CD4-positive, alpha-beta T cell (primary cell): ENCODE data around the gene SKIDA1. TPM values are rescaled to one million over a fixed set of nuclear protein-coding genes. Genes with fewer than 3 reads are reported as not detected.

ENCODE experiments used
- ATAC-seq: fragments of 200-7000 bp; cut with Tn5 transposase; one replicate; pipeline ENCODE4 v1.10.0; 2022; ENCODE audit warnings: mild to moderate bottlenecking; ENCODE audit not compliant: poor library complexity
- CTCF ChIA-PET: fragments of 350-600 bp; sonication (Branson Sonifier 250); formaldehyde crosslinking; loops from one replicate; lab custom pipeline; 2021; ENCODE audit warnings: antibody characterized with exemption, inconsistent platforms; lab: Charles Lee
- POLR2A ChIA-PET: fragments of 350-600 bp; sonication (Branson Sonifier 250); formaldehyde crosslinking; loops from one replicate; lab custom pipeline; 2021; ENCODE audit warnings: antibody characterized with exemption, inconsistent platforms; lab: Charles Lee
- DNase-seq, 14 experiments: peaks; one replicate each; pipeline ENCODE4 v3.0.0-alpha.2; 2013 to 2020; ENCODE audit warnings: mixed read lengths in 2 of 14
- H3K27ac ChIP-seq, 2 donors: one replicate each; pipeline versions ENCODE4 v1.5.1 to v1.7.0; 2013; ENCODE audit warnings: low read length in 2 of 2, low read depth in 1 of 2, mild to moderate bottlenecking in 1 of 2
- H3K27me3 ChIP-seq, 2 experiments: 1 replicate in 1 of 2; 2 replicates in 1 of 2; pipeline versions ENCODE4 v1.6.1 to v1.7.0; 2013; ENCODE audit warnings: low read length in 2 of 2, control low read depth in 1 of 2, mild to moderate bottlenecking in 1 of 2, moderate library complexity in 1 of 2; ENCODE audit not compliant: insufficient read depth in 2 of 2, control insufficient read depth in 1 of 2
- H3K36me3 ChIP-seq: one replicate; pipeline ENCODE4 v1.6.1; 2013; ENCODE audit warnings: low read length, control low read depth; ENCODE audit not compliant: insufficient read depth
- H3K4me1 ChIP-seq: one replicate; pipeline ENCODE4 v1.6.1; 2013; ENCODE audit warnings: low read length, control low read depth; ENCODE audit not compliant: insufficient read depth
- H3K4me3 ChIP-seq: one replicate; pipeline ENCODE4 v1.5.1; 2013; ENCODE audit warnings: mild to moderate bottlenecking, low read length, moderate library complexity
- H3K9me3 ChIP-seq, 2 experiments: 1 replicate in 1 of 2; 2 replicates in 1 of 2; pipeline versions ENCODE4 v1.6.1 to v1.7.0; 2013; ENCODE audit warnings: low read length in 2 of 2, mild to moderate bottlenecking in 2 of 2, control low read depth in 1 of 2, moderate library complexity in 1 of 2; ENCODE audit not compliant: control insufficient read depth in 1 of 2, insufficient read depth in 1 of 2
- H3K27ac Mint-ChIP-seq: one replicate; pipeline ENCODE4 v1.8.0; 2020; ENCODE audit warnings: mixed read lengths
- H3K27me3 Mint-ChIP-seq: one replicate; pipeline ENCODE4 v1.8.0; 2021; ENCODE audit warnings: mixed read lengths
- H3K36me3 Mint-ChIP-seq: one replicate; pipeline ENCODE4 v1.8.0; 2021; ENCODE audit warnings: low read depth, mixed read lengths
- H3K4me1 Mint-ChIP-seq: one replicate; pipeline ENCODE4 v1.8.0; 2021; ENCODE audit warnings: low read depth, mixed read lengths
- H3K4me3 Mint-ChIP-seq: one replicate; pipeline ENCODE4 v1.8.0; 2020; ENCODE audit warnings: mild to moderate bottlenecking, mixed read lengths
- H3K9me3 Mint-ChIP-seq: one replicate; pipeline ENCODE4 v1.8.0; 2020; ENCODE audit warnings: mixed read lengths
- CTCF ChIP-seq: fragments of 200-600 bp; IDR thresholded peaks from one replicate; pipeline ENCODE4 v1.8.0; 2022; ENCODE audit warnings: antibody characterized with exemption, mild to moderate bottlenecking
- intact Hi-C, 2 experiments: fragments of 100-400 bp; cut with DNase I in 1 of 2; cut with micrococcal nuclease in 1 of 2; formaldehyde crosslinking; loops; one replicate each; pipeline versions ENCODE4 v1.15.1 to v1.9.0; 2023 to 2025; cut with DNase I, micrococcal nuclease
- total RNA-seq, 174 experiments: library from RNA in 2 of 174; stranded (reverse) in 2 of 174; gene quantifications; one replicate each; pipeline ENCODE4 v1.2.3 and lab custom pipeline; 2021 to 2026

Gene SKIDA1
- total RNA-seq, 2 experiments from 2014 or later, result 0.22 to 0.25 TPM

DNA sequence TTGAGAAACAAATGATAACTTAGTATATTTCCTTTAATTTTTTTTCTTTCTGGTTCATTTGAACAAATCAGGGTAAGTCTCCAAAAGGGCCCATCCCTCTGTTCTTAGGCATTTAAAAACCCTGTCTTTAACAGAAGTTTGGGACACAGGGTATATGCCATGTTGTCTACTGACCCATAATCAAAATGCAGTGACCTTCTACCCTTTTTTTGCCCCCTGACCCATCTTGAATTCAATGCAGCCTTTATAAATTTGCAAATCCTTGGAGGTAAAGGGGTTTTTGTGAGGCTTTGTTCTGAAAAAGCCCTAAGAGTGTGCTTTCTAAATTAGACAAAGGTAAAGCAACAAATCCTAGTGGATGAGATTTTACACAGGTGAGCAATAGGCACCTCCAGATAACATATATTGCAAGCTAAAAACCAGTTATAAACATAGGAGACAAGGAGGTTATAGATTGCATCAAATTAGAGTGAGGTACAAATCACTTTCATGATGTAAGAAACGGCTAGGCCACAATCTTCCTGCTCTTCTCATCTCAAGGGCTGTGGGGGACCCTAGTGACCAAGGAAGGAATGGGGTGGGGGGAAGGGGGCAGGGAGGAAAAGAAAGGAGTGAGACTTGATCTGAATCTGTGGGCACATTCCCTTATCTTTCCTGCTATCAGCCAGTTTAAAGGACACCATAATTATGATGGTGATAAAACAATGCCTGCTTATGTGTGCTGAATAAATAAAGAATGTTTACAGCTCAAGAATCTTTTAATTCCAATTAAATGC, 2.7 kb downstream of the SKIDA1 start:
- CTCF ChIA-PET, result interaction anchor here (0.6 to 1.1 kb wide), 3 partner anchors 26 to 753 kb away, joined by 3 to 5 read pairs (median 5); no protein-coding TSS in a partner anchor
- TF ChIP-seq CTCF, result no peak
- intact Hi-C loops, result loop anchor here (10.0 kb wide), 3 partner anchors 222 to 1912 kb away; partner anchors contain the start of gene OTUD1 (in 1 of the 2)
- no peaks in the 10 kb centered on the region for H3K36me3 ChIP-seq
- H3K9me3 Mint-ChIP-seq, result no peaks in the 10 kb centered on the region
- no peak overlapping the region for H3K4me3 Mint-ChIP-seq
- H3K9me3 ChIP-seq, result no peaks in the 10 kb centered on the region
- peaks cover 48% of the 10 kb centered on the region for H3K4me1 ChIP-seq
- H3K27ac ChIP-seq, result no peak overlapping the region
- H3K27me3 Mint-ChIP-seq, result peaks cover 63% of the 10 kb centered on the region
- ATAC-seq, result no peak
- H3K36me3 Mint-ChIP-seq, result peaks cover 10% of the 10 kb centered on the region
- no peak overlapping the region for H3K27ac Mint-ChIP-seq
- peaks cover 57% of the 10 kb centered on the region for H3K4me1 Mint-ChIP-seq
- peaks cover 28 to 51% of the 10 kb centered on the region in 2 experiments for H3K27me3 ChIP-seq
- H3K4me3 ChIP-seq, result no peak overlapping the region
- DNase-seq, result no peak
- POLR2A ChIA-PET, result interaction anchor here (3.6 kb wide), 1 partner anchor 10 kb away, joined by 16 read pairs; the partner anchor contains the start of gene MLLT10

DNA sequence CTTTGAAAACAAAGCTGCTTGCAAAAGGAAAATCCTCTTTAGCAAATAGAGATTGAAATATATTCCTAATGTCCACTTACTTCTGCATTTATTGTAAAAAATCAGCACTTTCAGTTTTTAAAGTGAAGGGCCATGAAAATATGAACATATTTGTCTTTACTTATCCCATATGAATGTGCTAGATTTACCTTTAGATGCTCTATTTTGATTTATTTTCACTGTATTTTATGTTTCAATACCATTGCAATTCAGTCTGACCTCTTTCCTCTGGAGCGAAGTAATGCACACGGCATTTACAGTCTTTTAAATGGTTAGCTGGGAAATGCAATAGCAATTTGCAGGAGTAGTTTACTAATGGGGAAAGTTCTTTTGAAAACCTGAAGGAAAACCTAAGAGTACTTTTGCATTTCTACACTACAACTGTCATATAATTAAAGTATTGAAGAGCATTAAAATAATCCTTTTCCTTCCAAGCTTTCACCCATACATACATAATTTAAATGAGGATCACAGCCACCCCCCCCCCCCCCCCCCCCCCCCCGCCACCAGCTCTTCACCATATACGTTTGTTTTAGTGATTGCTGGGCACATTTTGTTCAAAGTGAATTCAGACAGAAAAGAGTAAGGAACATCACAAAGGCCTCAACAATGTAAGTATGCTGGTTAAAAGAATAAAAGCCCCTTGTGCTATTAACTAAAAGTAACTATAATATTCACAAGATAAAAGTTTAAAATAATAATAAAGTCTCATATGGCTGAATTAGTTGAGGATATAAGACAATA, 3.5 kb downstream of the SKIDA1 start:
- Histone ChIP-seq H3K4me1 (peaks cover 50% of the 10 kb centered on the region), H3K27me3 (peaks cover 33 to 58% of the 10 kb centered on the region in 2 experiments), H3K9me3 (no peaks in the 10 kb centered on the region), H3K4me3 (no peak overlapping the region), H3K36me3 (no peaks in the 10 kb centered on the region), H3K27ac (no peak overlapping the region)
- CTCF ChIA-PET, result interaction anchor here (1.1 to 1.6 kb wide), 2 partner anchors 25 to 26 kb away, joined by 5 read pairs; no protein-coding TSS in a partner anchor
- POLR2A ChIA-PET, result interaction anchor here (0.6 to 3.6 kb wide), 3 partner anchors 11 to 708 kb away, joined by 3 to 16 read pairs (median 3); partner anchors contain the start of gene MLLT10
- intact Hi-C loops, result loop anchor here (10.0 kb wide), 3 partner anchors 223 to 1913 kb away; partner anchors contain the start of gene OTUD1 (in 1 of the 2)
- Mint-ChIP-seq H3K27ac (no peak overlapping the region), H3K4me3 (no peak overlapping the region), H3K27me3 (peaks cover 70% of the 10 kb centered on the region), H3K9me3 (no peaks in the 10 kb centered on the region), H3K36me3 (peaks cover 10% of the 10 kb centered on the region), H3K4me1 (peaks cover 55% of the 10 kb centered on the region)
- DNase-seq, result no peak
- no peak for ATAC-seq
- TF ChIP-seq CTCF, result no peak

GRCh38 chr10:21520949-21521348, 4.5 kb downstream of the SKIDA1 start:
- Mint-ChIP-seq H3K27me3 (peaks cover 77% of the 10 kb centered on the region), H3K4me3 (peak overlapping the region; percentile 38), H3K9me3 (no peaks in the 10 kb centered on the region), H3K27ac (peak overlapping the region; percentile 65), H3K36me3 (peaks cover 4% of the 10 kb centered on the region), H3K4me1 (peaks cover 52% of the 10 kb centered on the region)
- ATAC-seq (no peak), DNase-seq (no peak)
- H3K36me3 ChIP-seq, result no peaks in the 10 kb centered on the region
- intact Hi-C loops, result loop anchor here (10.0 kb wide), 3 partner anchors 224 to 1914 kb away; partner anchors contain the start of gene OTUD1 (in 1 of the 2)
- ChIA-PET CTCF (interaction anchor here (1.6 kb wide), 1 partner anchor 25 kb away, joined by 5 read pairs; no protein-coding TSS in a partner anchor), POLR2A (interaction anchor here (1.2 to 3.6 kb wide), 2 partner anchors 12 to 709 kb away, joined by 3 to 16 read pairs; partner anchors contain the start of gene MLLT10)
- no peak overlapping the region for H3K27ac ChIP-seq
- no peak for TF ChIP-seq CTCF
- peaks cover 0 to 6% of the 10 kb centered on the region in 2 experiments for H3K9me3 ChIP-seq
- peaks cover 40 to 64% of the 10 kb centered on the region in 2 experiments for H3K27me3 ChIP-seq
- no peak overlapping the region for H3K4me3 ChIP-seq
- peaks cover 47% of the 10 kb centered on the region for H3K4me1 ChIP-seq
